Central memory CD8-positive, alpha-beta T cell (primary cell): Measurements from ENCODE around the gene EME2.
A peak's percentile ranks its signal among the peaks of the same experiment; 100 is the strongest.

Experiments used
- ATAC-seq: fragments of 150-1000 bp; cut with Tn5 transposase; replicated peaks from 2 replicates; pipeline ENCODE4 v1.10.0; 2022; ENCODE audit warnings: mild to moderate bottlenecking, moderate FRiP score, moderate number of reproducible peaks; ENCODE audit not compliant: poor library complexity, severe bottlenecking; ENCODE audit errors: extremely low read depth
- DNase-seq, 2 donors: peaks; one replicate each; pipeline ENCODE4 v3.0.0; 2021; ENCODE audit warnings: low spot score in 2 of 2
- H3K27ac Mint-ChIP-seq: one replicate; pipeline ENCODE4 v1.8.0; 2022; ENCODE audit warnings: low read depth, mild to moderate bottlenecking, moderate library complexity, mixed read lengths
- H3K27me3 Mint-ChIP-seq: one replicate; pipeline ENCODE4 v1.8.0; 2022; ENCODE audit warnings: mixed read lengths
- H3K36me3 Mint-ChIP-seq: one replicate; pipeline ENCODE4 v1.8.0; 2022; ENCODE audit warnings: mild to moderate bottlenecking, moderate library complexity, mixed read lengths; ENCODE audit not compliant: insufficient read depth
- H3K4me1 Mint-ChIP-seq: one replicate; pipeline ENCODE4 v1.8.0; 2022; ENCODE audit warnings: mixed read lengths
- H3K4me3 Mint-ChIP-seq: one replicate; pipeline ENCODE4 v1.8.0; 2022; ENCODE audit warnings: mild to moderate bottlenecking, moderate library complexity, mixed read lengths
- H3K9me3 Mint-ChIP-seq: one replicate; pipeline ENCODE4 v1.8.0; 2022; ENCODE audit warnings: mixed read lengths

EME2 gene

DNA sequence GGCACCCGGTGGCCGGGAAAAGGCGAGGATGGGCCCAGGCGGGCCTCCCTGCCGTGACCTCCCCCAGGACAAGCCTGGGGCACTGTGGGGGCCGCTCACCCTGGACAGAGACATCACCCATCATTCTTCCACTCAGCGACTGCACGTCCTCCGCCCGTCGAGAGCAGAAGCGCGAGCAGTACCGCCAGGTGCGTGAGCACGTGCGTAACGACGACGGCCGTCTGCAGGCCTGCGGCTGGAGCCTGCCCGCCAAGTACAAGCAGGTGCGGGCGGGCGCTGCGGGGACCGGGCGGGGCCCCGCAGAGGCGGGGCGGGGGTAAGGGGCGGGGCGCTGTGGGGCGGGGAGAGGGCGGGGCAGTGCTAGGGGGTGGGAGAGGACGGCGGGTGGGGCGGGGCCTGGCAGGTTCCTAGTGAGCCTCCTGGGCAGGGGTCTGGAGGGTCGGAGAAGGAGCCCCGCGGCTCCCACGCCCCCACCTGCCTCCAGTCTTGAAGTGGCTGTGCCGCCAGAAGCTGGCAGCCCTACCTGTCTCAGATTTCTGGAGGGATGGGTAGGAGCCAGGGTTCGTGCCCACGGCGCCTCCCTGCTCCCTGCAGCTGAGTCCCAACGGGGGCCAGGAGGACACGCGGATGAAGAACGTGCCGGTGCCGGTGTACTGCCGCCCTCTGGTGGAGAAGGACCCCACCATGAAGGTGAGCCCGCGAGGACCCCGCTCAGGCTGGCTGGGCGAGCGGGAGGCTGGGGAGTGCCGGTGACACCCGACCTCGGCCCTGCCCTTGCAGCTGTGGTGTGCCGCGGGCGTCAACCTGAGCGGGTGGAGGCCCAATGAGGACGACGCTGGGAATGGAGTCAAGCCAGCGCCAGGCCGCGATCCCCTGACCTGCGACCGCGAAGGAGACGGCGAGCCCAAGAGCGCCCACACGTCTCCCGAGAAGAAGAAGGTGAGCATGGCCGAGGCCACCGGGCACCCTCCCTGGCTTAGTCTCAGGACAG lies 8.8 kb upstream of the EME2 start:
- Mint-ChIP-seq H3K4me3 (no peak overlapping the region), H3K36me3 (peaks cover 20% of the 10 kb centered on the region), H3K27me3 (no peaks in the 10 kb centered on the region), H3K4me1 (no peaks in the 10 kb centered on the region), H3K27ac (no peak overlapping the region), H3K9me3 (no peaks in the 10 kb centered on the region)
- DNase-seq (no peak), ATAC-seq (no peak)

DNA sequence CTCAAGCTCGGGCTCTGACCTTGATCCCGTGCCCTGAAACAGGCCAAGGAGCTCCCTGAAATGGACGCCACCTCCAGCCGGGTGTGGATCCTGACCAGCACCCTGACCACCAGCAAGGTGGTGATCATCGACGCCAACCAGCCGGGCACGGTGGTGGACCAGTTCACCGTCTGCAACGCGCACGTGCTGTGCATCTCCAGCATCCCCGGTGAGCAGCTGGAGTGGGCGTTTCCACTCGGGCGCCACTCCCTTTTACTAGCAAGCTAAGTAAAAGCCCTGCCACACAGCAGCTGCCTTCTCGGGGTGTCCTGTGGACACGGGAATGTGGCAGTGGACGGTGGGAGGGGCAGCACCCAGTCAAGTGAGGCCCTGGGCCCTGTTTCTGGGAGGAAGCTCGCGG lies 7.6 kb upstream of the EME2 start:
- peaks cover 2% of the 10 kb centered on the region for H3K4me1 Mint-ChIP-seq
- H3K27me3 Mint-ChIP-seq = no peaks in the 10 kb centered on the region
- DNase-seq (no peak), ATAC-seq (no peak)
- H3K4me3 Mint-ChIP-seq = no peak overlapping the region
- H3K9me3 Mint-ChIP-seq = no peaks in the 10 kb centered on the region
- peaks cover 22% of the 10 kb centered on the region for H3K36me3 Mint-ChIP-seq
- H3K27ac Mint-ChIP-seq = no peak overlapping the region

DNA sequence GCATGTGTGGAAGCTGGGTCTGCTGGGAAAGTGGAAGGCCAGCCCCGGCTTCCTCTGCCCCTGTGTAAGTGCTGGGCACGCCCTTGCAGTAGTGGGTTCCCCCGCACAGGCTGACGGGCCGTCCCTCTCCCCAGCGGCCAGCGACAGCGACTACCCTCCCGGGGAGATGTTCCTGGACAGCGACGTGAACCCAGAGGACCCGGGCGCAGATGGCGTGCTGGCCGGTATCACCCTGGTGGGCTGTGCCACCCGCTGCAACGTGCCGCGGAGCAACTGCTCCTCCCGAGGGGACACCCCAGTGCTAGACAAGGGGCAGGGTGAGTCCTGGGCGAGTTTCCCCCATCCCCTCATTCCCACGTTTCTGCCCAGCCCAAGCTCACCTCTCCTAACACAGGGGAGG lies 6.8 kb upstream of the EME2 start:
- no peak overlapping the region for H3K27ac Mint-ChIP-seq
- DNase-seq (no peak), ATAC-seq (no peak)
- H3K27me3 Mint-ChIP-seq = no peaks in the 10 kb centered on the region
- H3K9me3 Mint-ChIP-seq = no peaks in the 10 kb centered on the region
- H3K36me3 Mint-ChIP-seq = peaks cover 22% of the 10 kb centered on the region
- peaks cover 6% of the 10 kb centered on the region for H3K4me1 Mint-ChIP-seq
- H3K4me3 Mint-ChIP-seq = no peak overlapping the region

DNA sequence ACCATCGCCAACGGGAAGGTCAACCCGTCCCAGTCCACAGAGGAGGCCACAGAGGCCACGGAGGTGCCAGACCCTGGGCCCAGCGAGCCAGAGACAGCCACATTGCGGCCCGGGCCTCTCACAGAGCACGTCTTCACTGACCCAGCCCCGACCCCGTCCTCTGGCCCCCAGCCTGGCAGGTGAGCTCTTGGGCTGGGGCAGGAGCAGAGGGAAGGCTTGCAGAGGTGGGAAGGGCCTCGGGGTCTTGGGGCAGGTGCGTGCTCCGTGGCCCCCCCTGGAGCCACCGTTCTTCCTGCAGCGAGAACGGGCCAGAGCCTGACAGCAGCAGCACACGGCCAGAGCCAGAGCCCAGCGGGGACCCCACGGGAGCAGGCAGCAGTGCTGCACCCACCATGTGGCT lies 6.4 kb upstream of the EME2 start:
- ATAC-seq = no peak
- no peak overlapping the region for H3K27ac Mint-ChIP-seq

DNA sequence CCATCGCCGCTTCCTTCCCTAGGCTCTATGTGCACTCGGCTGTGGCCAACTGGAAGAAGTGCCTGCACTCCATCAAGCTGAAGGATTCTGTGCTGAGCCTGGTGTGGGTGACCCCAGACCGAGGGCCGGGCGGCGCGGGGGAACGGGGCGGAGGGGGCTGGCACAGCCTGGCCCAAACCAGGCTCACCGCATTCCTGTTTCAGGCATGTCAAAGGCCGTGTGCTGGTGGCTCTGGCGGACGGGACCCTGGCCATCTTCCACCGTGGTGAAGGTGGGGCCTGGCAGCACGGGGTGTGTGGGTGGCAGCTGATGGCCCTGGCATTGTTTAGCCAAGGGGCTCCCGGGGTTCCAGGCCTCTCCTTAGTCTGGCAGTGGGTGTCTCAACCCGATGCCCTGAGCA lies 5.9 kb upstream of the EME2 start:
- Mint-ChIP-seq H3K9me3 (no peaks in the 10 kb centered on the region), H3K27me3 (no peaks in the 10 kb centered on the region), H3K4me3 (no peak overlapping the region), H3K4me1 (peaks cover 7% of the 10 kb centered on the region), H3K27ac (no peak overlapping the region), H3K36me3 (peaks cover 22% of the 10 kb centered on the region)
- no peak for ATAC-seq
- DNase-seq = no peak

More for the DNA sequence above, 6.4 kb upstream of the EME2 start:
- DNase-seq = no peak
- Mint-ChIP-seq H3K27me3 (no peaks in the 10 kb centered on the region), H3K36me3 (peaks cover 22% of the 10 kb centered on the region), H3K9me3 (no peaks in the 10 kb centered on the region), H3K4me1 (peaks cover 6% of the 10 kb centered on the region), H3K4me3 (no peak overlapping the region)

DNA sequence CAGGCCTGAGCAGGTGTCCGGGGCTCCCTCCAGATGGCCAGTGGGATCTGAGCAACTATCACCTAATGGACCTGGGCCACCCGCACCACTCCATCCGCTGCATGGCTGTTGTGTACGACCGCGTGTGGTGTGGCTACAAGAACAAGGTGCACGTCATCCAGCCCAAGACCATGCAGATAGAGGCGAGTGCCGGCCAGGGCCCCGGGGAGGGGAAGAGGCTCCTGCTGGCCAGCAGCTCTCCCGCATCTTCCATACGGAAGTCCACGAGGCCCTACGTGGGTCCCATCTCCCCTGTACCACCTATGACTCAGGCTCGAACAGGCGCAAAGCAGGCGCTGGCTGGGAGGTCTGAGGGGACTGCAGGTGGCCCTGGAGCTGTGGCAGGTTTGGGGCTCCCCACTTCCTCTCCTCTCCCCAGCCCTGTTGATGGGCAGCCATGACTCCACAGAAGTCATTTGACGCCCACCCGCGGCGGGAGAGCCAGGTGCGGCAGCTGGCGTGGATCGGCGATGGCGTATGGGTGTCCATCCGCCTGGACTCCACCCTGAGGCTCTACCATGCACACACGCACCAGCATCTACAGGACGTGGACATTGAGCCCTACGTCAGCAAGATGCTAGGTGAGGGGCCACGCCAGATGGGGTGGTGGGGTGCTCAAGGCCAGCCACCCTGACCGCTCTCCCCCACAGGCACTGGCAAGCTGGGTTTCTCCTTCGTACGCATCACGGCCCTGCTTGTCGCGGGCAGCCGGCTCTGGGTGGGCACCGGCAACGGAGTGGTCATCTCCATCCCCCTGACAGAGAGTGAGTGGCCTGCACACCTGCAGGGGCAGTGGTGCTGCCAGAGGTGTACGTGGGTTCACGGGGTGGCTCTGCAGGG lies 5.3 kb upstream of the EME2 start:
- peaks cover 13% of the 10 kb centered on the region for H3K4me1 Mint-ChIP-seq
- H3K36me3 Mint-ChIP-seq = peaks cover 24% of the 10 kb centered on the region
- H3K27me3 Mint-ChIP-seq = no peaks in the 10 kb centered on the region
- H3K27ac Mint-ChIP-seq = no peak overlapping the region
- ATAC-seq (no peak), DNase-seq (no peak)
- no peak overlapping the region for H3K4me3 Mint-ChIP-seq
- no peaks in the 10 kb centered on the region for H3K9me3 Mint-ChIP-seq

DNA sequence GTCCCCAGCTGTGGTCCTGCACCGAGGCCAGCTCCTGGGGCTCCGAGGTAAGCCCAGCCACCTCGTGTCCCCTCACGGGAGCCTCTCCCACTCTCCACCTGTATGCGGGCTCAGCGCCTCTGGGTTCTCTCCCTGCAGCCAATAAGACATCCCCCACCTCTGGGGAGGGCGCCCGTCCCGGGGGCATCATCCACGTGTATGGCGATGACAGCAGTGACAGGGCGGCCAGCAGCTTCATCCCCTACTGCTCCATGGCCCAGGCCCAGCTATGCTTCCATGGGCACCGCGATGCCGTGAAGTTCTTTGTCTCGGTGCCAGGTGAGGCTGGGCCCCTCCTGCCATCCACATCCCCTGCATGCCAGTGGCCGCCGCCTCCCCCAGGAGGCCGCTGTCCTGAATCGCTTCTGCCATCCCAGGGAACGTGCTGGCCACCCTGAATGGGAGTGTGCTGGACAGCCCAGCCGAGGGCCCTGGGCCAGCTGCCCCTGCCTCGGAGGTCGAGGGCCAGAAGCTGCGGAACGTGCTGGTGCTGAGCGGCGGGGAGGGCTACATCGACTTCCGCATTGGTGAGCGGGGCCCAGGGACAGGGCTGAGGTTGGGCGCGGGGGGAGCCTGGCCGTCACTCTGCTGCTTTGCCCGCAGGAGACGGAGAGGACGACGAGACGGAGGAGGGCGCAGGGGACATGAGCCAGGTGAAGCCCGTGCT lies 4.4 kb upstream of the EME2 start:
- no peaks in the 10 kb centered on the region for H3K27me3 Mint-ChIP-seq
- DNase-seq (no peak), ATAC-seq (no peak)
- peaks cover 14% of the 10 kb centered on the region for H3K4me1 Mint-ChIP-seq
- peaks cover 28% of the 10 kb centered on the region for H3K36me3 Mint-ChIP-seq
- no peak overlapping the region for H3K4me3 Mint-ChIP-seq
- peak overlapping the region; percentile 46 for H3K27ac Mint-ChIP-seq
- H3K9me3 Mint-ChIP-seq = no peaks in the 10 kb centered on the region

DNA sequence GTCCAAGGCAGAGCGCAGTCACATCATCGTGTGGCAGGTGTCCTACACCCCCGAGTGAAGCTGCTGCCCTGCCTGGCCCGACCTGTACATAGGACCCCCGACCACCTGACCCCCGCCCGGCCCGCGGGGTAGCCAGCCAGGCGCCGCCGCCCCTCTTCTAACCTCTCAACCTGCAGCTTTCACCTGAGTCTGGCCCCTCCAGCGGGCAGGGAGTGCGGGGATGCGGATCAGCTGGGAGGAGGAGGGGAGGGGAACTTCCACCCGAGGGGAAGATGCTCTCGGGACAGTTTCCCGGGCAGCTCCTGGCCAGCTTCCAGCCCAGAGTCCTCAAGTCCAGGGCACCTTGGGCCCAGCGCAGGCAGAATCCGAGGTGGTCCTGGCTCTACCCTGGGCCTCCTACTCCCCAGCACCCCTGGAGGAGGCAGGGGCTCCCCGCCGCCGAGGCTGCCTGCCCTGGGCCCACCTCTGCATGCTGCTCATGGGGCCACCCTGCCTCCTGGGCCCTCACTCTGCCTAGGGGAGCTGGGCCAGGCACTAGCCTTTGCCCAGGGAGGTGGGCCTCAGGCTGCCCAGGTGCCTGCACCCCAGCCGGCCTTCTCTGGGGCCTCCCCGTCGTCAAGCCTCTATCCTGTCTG lies 3.7 kb upstream of the EME2 start:
- no peak for ATAC-seq
- no peak for DNase-seq
- Mint-ChIP-seq H3K4me3 (no peak overlapping the region), H3K9me3 (no peaks in the 10 kb centered on the region), H3K36me3 (peaks cover 30% of the 10 kb centered on the region), H3K27ac (peak overlapping the region; percentile 46), H3K27me3 (no peaks in the 10 kb centered on the region), H3K4me1 (peaks cover 14% of the 10 kb centered on the region)

DNA sequence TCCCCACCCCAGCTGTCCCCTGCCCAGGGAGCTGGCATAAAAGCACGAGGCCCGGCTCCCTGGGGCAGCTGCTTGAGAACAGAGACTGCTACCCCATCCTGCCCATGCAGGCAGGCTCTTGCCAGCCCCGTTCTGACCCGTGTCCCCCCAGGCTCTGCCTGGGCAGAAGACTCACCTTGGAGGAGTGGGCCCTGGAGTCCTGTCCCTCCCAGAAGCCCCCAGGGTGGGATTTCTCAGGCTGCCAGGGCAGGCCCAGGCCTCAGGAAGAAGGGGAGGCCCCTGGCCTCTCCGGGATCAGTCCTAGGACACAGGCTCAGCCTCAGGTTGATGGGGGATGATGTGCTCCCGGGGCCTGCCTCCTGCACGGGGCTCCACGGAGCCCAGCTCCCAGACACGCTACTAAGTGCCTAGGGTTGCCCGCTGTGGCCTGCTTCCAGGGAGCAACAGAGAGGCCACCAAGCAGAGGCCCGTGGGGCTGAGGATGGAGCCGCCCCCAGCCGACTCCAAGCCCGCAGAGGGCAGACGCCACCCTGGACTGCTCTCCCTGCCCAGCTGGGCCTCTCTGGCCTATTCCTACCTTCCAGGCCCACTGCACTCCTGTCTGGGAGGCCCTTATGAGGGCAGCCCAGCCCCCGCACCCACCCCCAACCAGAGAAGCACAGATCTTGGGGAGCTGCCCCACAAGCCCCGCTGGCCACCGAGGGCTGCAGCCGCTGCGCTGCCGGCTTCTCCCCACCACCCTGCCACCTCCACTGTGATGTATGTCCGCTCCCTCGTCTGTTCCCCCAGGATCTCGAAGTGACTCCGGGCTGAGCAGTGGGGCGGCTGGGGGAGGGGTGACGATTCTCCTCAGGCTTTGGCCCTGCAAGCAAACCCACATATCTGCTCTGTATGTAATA lies 3.0 kb upstream of the EME2 start:
- ATAC-seq = no peak

DNA sequence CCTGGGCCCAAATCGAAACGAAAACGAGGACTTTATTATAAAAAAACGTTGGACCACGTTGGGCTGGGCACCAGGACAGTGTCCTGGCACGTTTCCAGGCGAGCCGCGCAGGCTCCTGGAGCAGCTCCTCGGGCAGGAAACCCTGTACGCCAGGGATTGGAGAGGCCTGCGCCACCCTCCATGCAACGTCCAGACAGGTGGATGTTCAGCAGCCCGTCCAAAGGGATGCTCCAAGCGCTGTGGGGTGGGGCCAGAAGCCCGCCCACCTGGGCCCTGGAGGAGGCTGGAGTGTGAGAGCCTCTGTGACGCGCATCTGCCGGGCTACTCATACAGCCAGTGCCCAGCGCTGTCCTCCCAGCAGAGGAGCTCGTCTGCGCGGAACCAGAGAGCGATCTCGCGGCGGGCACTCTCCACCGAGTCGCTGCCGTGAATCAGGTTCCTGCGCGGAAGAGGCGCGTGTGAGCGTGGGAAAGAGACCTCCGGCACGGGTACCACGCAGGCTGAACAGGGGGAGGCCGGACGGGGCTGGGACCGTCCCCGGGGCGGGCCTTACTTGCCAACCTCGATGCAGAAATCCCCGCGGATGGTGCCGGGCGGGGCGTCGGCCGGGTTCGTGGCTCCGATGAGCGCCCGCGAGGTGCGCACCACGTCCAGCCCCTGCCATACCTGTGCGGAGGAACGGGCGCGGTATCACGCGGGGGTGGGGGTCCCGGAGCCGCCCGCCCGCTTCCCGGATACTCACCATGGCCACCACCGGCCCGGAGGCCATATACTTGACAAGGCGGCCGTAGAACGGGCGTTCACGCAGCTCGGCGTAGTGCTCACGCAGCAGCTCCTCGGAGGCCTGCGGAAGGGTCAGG lies 2.1 kb upstream of the EME2 start:
- ATAC-seq = peak; percentile 20
- Mint-ChIP-seq H3K36me3 (peaks cover 27% of the 10 kb centered on the region), H3K9me3 (no peaks in the 10 kb centered on the region), H3K4me3 (peak overlapping the region; percentile 99), H3K4me1 (peaks cover 14% of the 10 kb centered on the region), H3K27ac (peak overlapping the region; percentile 78), H3K27me3 (no peaks in the 10 kb centered on the region)
- DNase-seq = peak in 1 of 2 donors; percentile 35

More for the DNA sequence above, 3.0 kb upstream of the EME2 start:
- Mint-ChIP-seq H3K36me3 (peaks cover 27% of the 10 kb centered on the region), H3K9me3 (no peaks in the 10 kb centered on the region), H3K4me1 (peaks cover 14% of the 10 kb centered on the region), H3K27me3 (no peaks in the 10 kb centered on the region), H3K27ac (peak overlapping the region; percentile 78), H3K4me3 (peak overlapping the region; percentile 99)
- DNase-seq = no peak
